Stimulated activated CD8-positive, alpha-beta memory T cell treated with anti-CD3 and anti-CD28 coated beads, Interleukin-7, amount 100 ng/mL, for 1 hour (primary cell): ENCODE results near the gene MEX3D.
"Not testable (repeated sequence)": the region's sequence is repeated elsewhere in the genome, so short reads cannot be mapped to it uniquely, and the experiment has no call there.

Experiments
- DNase-seq, 2 donors: peaks; one replicate each; pipeline ENCODE4 v3.0.0-alpha.2; 2020; ENCODE audit warnings: low read depth in 2 of 2

The MEX3D gene

GRCh38 chr19:1572795-1573194 is 4.7 kb upstream of the MEX3D start:
- DNase-seq = no peak

- no peak for DNase-seq
Observed at GRCh38 chr19:1571358-1571757, 3.2 kb upstream of the MEX3D start.

- DNase-seq = no peak
Observed at GRCh38 chr19:1570836-1571235, 2.7 kb upstream of the MEX3D start.

- no peak for DNase-seq
Observed at GRCh38 chr19:1569997-1570396, 1.9 kb upstream of the MEX3D start.

GRCh38 chr19:1567848-1568227 is 287 bp downstream of the MEX3D start:
- no peak for DNase-seq

GRCh38 chr19:1567116-1567847 is 843 bp downstream of the MEX3D start:
- DNase-seq = no peak

- no peak for DNase-seq
Observed at GRCh38 chr19:1566392-1567115, 1.6 kb downstream of the MEX3D start.

- no peak for DNase-seq
Observed at GRCh38 chr19:1563251-1563650, 4.9 kb downstream of the MEX3D start.

GRCh38 chr19:1561236-1561842 is 6.8 kb downstream of the MEX3D start:
- DNase-seq = no peak

- no peak for DNase-seq
Observed at GRCh38 chr19:1560286-1560882, 7.7 kb downstream of the MEX3D start.

- no peak for DNase-seq
Observed at GRCh38 chr19:1558552-1558951, 9.6 kb downstream of the MEX3D start.

- no peak for DNase-seq
Observed at GRCh38 chr19:1556390-1557070, 11.6 kb downstream of the MEX3D start.

- no peak for DNase-seq
Observed at GRCh38 chr19:1555487-1556389, 12.4 kb downstream of the MEX3D start.

GRCh38 chr19:1554968-1555367 is 13.2 kb downstream of the MEX3D start:
- DNase-seq = no peak

- no peak for DNase-seq
Observed at GRCh38 chr19:1553415-1553814, 14.7 kb downstream of the MEX3D start.

- DNase-seq = no peak
Observed at GRCh38 chr19:1551068-1552040, 16.8 kb downstream of the MEX3D start.

- DNase-seq = no peak
Observed at GRCh38 chr19:1549332-1549945, 18.7 kb downstream of the MEX3D start.

GRCh38 chr19:1540365-1540925 is 27.7 kb downstream of the MEX3D start:
- no peak for DNase-seq

- not testable (repeated sequence) for DNase-seq
Observed at GRCh38 chr19:1539749-1540148, 28.4 kb downstream of the MEX3D start.
